Bronchial epithelial cell (primary cell): ENCODE measurements around the gene XPA. TPM values are rescaled to one million over a fixed set of nuclear protein-coding genes. Genes with fewer than 3 reads are reported as not detected.
"Not testable (repeated sequence)": the region's sequence is repeated elsewhere in the genome, so short reads cannot be mapped to it uniquely, and the experiment has no call there.

Experiments
- DNase-seq: peaks from one replicate; pipeline ENCODE4 v3.0.0-alpha.2; 2010; ENCODE audit warnings: low read depth
- FAIRE-seq: peaks from 2 replicates; lab custom pipeline; 2011; peaks lifted over from hg19 to GRCh38; lab: Jason Lieb, UNC
- H3K27me3 ChIP-seq: 2 replicates; pipeline ENCODE4 v1.5.1; 2011; ENCODE audit warnings: low read length; ENCODE audit not compliant: control insufficient read depth, insufficient read depth
- H3K36me3 ChIP-seq: 2 replicates; pipeline ENCODE4 v1.5.1; 2011; ENCODE audit warnings: low read length; ENCODE audit not compliant: control insufficient read depth, insufficient read depth
- H3K4me3 ChIP-seq: 2 replicates; pipeline ENCODE4 v1.5.1; 2011; ENCODE audit warnings: mild to moderate bottlenecking, low read depth, low read length, control low read depth
- CTCF ChIP-seq: IDR thresholded peaks from 2 replicates; pipeline ENCODE4 v1.5.1; 2011; ENCODE audit warnings: mild to moderate bottlenecking, moderate library complexity, low read length, control low read depth, inconsistent platforms; ENCODE audit not compliant: insufficient read depth, severe bottlenecking
- total RNA-seq: library from RNA; depleted of rRNA; stranded (reverse); fragments of >200 nt; gene quantifications from 2 replicates; pipeline ENCODE4 v1.2.1, GENCODE V29; 2014

The XPA gene
- total RNA-seq, 1 donor from 2014 or later = 4.2 TPM

GRCh38 chr9:97703437-97704344 is 6.6 kb upstream of the XPA start:
- Histone ChIP-seq H3K27me3 (no peaks in the 10 kb centered on the region), H3K4me3 (no peak overlapping the region), H3K36me3 (no peaks in the 10 kb centered on the region)
- TF ChIP-seq CTCF = no peak
- FAIRE-seq (no peak), DNase-seq (peak; percentile 90)

- H3K27me3 ChIP-seq = not testable (repeated sequence)
Measured at GRCh38 chr9:97699824-97700223, 2.7 kb upstream of the XPA start.

GRCh38 chr9:97699281-97699680 is 2.1 kb upstream of the XPA start:
- FAIRE-seq, H3K36me3 ChIP-seq, DNase-seq, H3K4me3 ChIP-seq, H3K27me3 ChIP-seq: not testable (repeated sequence)

More at GRCh38 chr9:97699824-97700223, 2.7 kb upstream of the XPA start:
- DNase-seq, H3K36me3 ChIP-seq, FAIRE-seq, H3K4me3 ChIP-seq: not testable (repeated sequence)

- Histone ChIP-seq H3K36me3 (no peaks in the 10 kb centered on the region), H3K27me3 (no peaks in the 10 kb centered on the region), H3K4me3 (no peak overlapping the region)
- FAIRE-seq = no peak
- no peak for TF ChIP-seq CTCF
- DNase-seq = no peak
Measured at GRCh38 chr9:97698865-97699264, 1.7 kb upstream of the XPA start.

- no peak for FAIRE-seq
- DNase-seq = no peak
- no peak for TF ChIP-seq CTCF
Measured at GRCh38 chr9:97697837-97698236, 697 bp upstream of the XPA start.

GRCh38 chr9:97695995-97696802 is 941 bp downstream of the XPA start:
- no peak for TF ChIP-seq CTCF
- H3K36me3 ChIP-seq = no peaks in the 10 kb centered on the region
- H3K4me3 ChIP-seq = peak overlapping the region; percentile 91
- DNase-seq (peak; percentile 35), FAIRE-seq (no peak)
- H3K27me3 ChIP-seq = no peaks in the 10 kb centered on the region

More at GRCh38 chr9:97697837-97698236, 697 bp upstream of the XPA start:
- Histone ChIP-seq H3K4me3 (no peak overlapping the region), H3K27me3 (no peaks in the 10 kb centered on the region), H3K36me3 (no peaks in the 10 kb centered on the region)
